GM12864 (cell line): ENCODE measurements around the gene TCF7L2.

Source experiments
- DNase-seq: peaks from one replicate; pipeline ENCODE4 v3.0.0-alpha.2; 2011; ENCODE audit warnings: low read depth
- H3K4me3 ChIP-seq: 2 replicates; pipeline ENCODE4 v1.5.1; 2011; ENCODE audit warnings: mild to moderate bottlenecking, low read depth, low read length, control low read depth
- CTCF ChIP-seq: IDR thresholded peaks from 2 replicates; pipeline ENCODE4 v1.5.1; 2011; ENCODE audit warnings: low read depth, mild to moderate bottlenecking, moderate library complexity, low read length, control low read depth, inconsistent platforms; ENCODE audit errors: missing control alignments

Gene TCF7L2

GRCh38 chr10:113019692-113020474 is 69.8 kb downstream of the TCF7L2 start:
- no peak for DNase-seq
- H3K4me3 ChIP-seq = no peak overlapping the region
- TF ChIP-seq CTCF = no peak

GRCh38 chr10:113020475-113020753 is 70.4 kb downstream of the TCF7L2 start:
- no peak overlapping the region for H3K4me3 ChIP-seq
- no peak for DNase-seq
- TF ChIP-seq CTCF = no peak

- no peak overlapping the region for H3K4me3 ChIP-seq
- TF ChIP-seq CTCF = no peak
- DNase-seq = no peak
Measured at GRCh38 chr10:113020838-113021237, 70.8 kb downstream of the TCF7L2 start.

- TF ChIP-seq CTCF = no peak
- DNase-seq = no peak
- no peak overlapping the region for H3K4me3 ChIP-seq
Measured at GRCh38 chr10:113021268-113022040, 71.4 kb downstream of the TCF7L2 start.

- no peak overlapping the region for H3K4me3 ChIP-seq
- TF ChIP-seq CTCF = no peak
- no peak for DNase-seq
Measured at GRCh38 chr10:113022265-113022664, 72.2 kb downstream of the TCF7L2 start.

GRCh38 chr10:113023017-113023416 is 73.0 kb downstream of the TCF7L2 start:
- no peak overlapping the region for H3K4me3 ChIP-seq
- no peak for DNase-seq
- TF ChIP-seq CTCF = no peak

- no peak for TF ChIP-seq CTCF
- no peak overlapping the region for H3K4me3 ChIP-seq
- no peak for DNase-seq
Measured at GRCh38 chr10:113024930-113025329, 74.9 kb downstream of the TCF7L2 start.
